Upper lobe of left lung (tissue), 6 donors: Measurements from ENCODE around the gene FYN. TPM values are rescaled to one million over a fixed set of nuclear protein-coding genes. Genes with fewer than 3 reads are reported as not detected.

Experiments used
- ATAC-seq, 2 donors: fragments of 200-7000 bp; cut with Tn5 transposase; one replicate each; pipeline ENCODE4 v1.9.1; 2022; ENCODE audit warnings: mild to moderate bottlenecking in 2 of 2, moderate library complexity in 2 of 2; ENCODE audit not compliant: low FRiP score in 2 of 2
- DNase-seq, 2 donors: peaks; one replicate each; pipeline ENCODE4 v3.0.0-alpha.2; 2019 to 2020
- H3K27ac ChIP-seq, 4 donors: fragments of 200-600 bp; sonication (generic); one replicate each; pipeline ENCODE4 v1.5.1; 2016 to 2019
- H3K27me3 ChIP-seq, 4 donors: fragments of 200-600 bp; sonication (generic); one replicate each; pipeline ENCODE4 v1.5.1; 2017 to 2019
- H3K36me3 ChIP-seq, 4 donors: fragments of 200-600 bp; sonication (generic); one replicate each; pipeline ENCODE4 v1.5.1; 2016 to 2019
- H3K4me1 ChIP-seq, 4 donors: fragments of 200-600 bp; sonication (generic); one replicate each; pipeline ENCODE4 v1.5.1; 2018 to 2019
- H3K4me3 ChIP-seq, 4 donors: fragments of 200-600 bp; sonication (generic); one replicate each; pipeline ENCODE4 v1.5.1; 2017 to 2019; ENCODE audit warnings: mild to moderate bottlenecking in 2 of 4, moderate library complexity in 1 of 4
- H3K9me3 ChIP-seq, 4 donors: fragments of 200-600 bp; sonication (generic); one replicate each; pipeline ENCODE4 v1.5.1; 2018 to 2019
- EP300 ChIP-seq, 4 donors: sonication (generic); formaldehyde crosslinking; IDR thresholded peaks; one replicate each; pipeline ENCODE4 v1.5.1; 2017; ENCODE audit warnings: antibody characterized with exemption in 4 of 4, control low read depth in 2 of 4
- POLR2A ChIP-seq, 4 donors: fragments of 450-650 bp; IDR thresholded peaks; one replicate each; pipeline ENCODE4 v1.5.1; 2016 to 2017; ENCODE audit warnings: antibody characterized with exemption in 4 of 4, mild to moderate bottlenecking in 2 of 4
- POLR2AphosphoS5 ChIP-seq, 2 donors: sonication (generic); formaldehyde crosslinking; IDR thresholded peaks; one replicate each; pipeline ENCODE4 v1.5.1; 2017; ENCODE audit warnings: antibody characterized with exemption in 2 of 2
- WGBS, 2 donors: methylation state at CpG; one replicate each; pipeline ENCODE4 v1.1.5; 2017 to 2018; 5-methylcytosine and 5-hydroxymethylcytosine counted together
- total RNA-seq, 6 donors: library from RNA; depleted of rRNA in 4 of 6; stranded (reverse); fragments of >200 nt in 4 of 6; gene quantifications; one replicate each; pipeline versions ENCODE4 v1.1.0 to v1.2.1, GENCODE V29; 2016 to 2021
- TF ChIP-seq, protein P1 (sequence below), 6 experiments: fragments of 450-650 bp in 4 of 6; fragments of 200-600 bp in 2 of 6; sonication (generic) in 2 of 6; IDR thresholded peaks; one replicate each; pipeline ENCODE4 v1.5.1; 2016 to 2019; ENCODE audit warnings: antibody characterized with exemption in 6 of 6
- donor health status: DM: no; HTN: no; CAD: no; lungs with moderate emphysema.
- donor health status: DM: no; HTN: yes; CAD: no; lungs with severe emphysema.

FYN gene
- total RNA-seq, 6 donors from 2014 or later = 69.1 to 181 (median 113) TPM

- H3K9me3 ChIP-seq = no peaks in the 10 kb centered on the region
- ATAC-seq (no peak), DNase-seq (no peak)
- H3K36me3 ChIP-seq = peaks cover 0 to 6% (median 2%) of the 10 kb centered on the region in 4 donors
- H3K4me3 ChIP-seq = no peak overlapping the region
- peak overlapping the region in 1 of 4 donors; percentile 84 for H3K27ac ChIP-seq
- H3K4me1 ChIP-seq = peaks cover 25 to 44% (median 35%) of the 10 kb centered on the region in 4 donors
- WGBS, 2 donors = 84 to 85% methylated on average over 7 of the region's 7 CpGs
- H3K27me3 ChIP-seq = no peaks in the 10 kb centered on the region
- TF ChIP-seq EP300 (IDR thresholded peaks at IDR 0.05) (no peak), POLR2AphosphoS5 (IDR thresholded peaks at IDR 0.05) (no peak), POLR2A (IDR thresholded peaks at IDR 0.05) (no peak)
- TF ChIP-seq, protein P1, sequence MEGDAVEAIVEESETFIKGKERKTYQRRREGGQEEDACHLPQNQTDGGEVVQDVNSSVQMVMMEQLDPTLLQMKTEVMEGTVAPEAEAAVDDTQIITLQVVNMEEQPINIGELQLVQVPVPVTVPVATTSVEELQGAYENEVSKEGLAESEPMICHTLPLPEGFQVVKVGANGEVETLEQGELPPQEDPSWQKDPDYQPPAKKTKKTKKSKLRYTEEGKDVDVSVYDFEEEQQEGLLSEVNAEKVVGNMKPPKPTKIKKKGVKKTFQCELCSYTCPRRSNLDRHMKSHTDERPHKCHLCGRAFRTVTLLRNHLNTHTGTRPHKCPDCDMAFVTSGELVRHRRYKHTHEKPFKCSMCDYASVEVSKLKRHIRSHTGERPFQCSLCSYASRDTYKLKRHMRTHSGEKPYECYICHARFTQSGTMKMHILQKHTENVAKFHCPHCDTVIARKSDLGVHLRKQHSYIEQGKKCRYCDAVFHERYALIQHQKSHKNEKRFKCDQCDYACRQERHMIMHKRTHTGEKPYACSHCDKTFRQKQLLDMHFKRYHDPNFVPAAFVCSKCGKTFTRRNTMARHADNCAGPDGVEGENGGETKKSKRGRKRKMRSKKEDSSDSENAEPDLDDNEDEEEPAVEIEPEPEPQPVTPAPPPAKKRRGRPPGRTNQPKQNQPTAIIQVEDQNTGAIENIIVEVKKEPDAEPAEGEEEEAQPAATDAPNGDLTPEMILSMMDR (IDR thresholded peaks at IDR 0.05) = no peak
These were observed 149.8 kb downstream of the FYN start for GRCh38 chr6:111723412-111723970.

- no peaks in the 10 kb centered on the region for H3K9me3 ChIP-seq
- DNase-seq (no peak), ATAC-seq (peak in 1 of 2 donors; percentile 39)
- no peak overlapping the region for H3K4me3 ChIP-seq
- H3K27ac ChIP-seq = peak overlapping the region in 2 of 4 donors; percentile 62 to 84
- peaks cover 0 to 9% (median 2%) of the 10 kb centered on the region in 4 donors for H3K36me3 ChIP-seq
- WGBS, 2 donors = 47 to 59% methylated on average over 3 of the region's 3 CpGs
- TF ChIP-seq POLR2AphosphoS5 (IDR thresholded peaks at IDR 0.05) (no peak), EP300 (IDR thresholded peaks at IDR 0.05) (peak in 1 of 4 donors; percentile 12)
- peaks cover 25 to 44% (median 34%) of the 10 kb centered on the region in 4 donors for H3K4me1 ChIP-seq
- H3K27me3 ChIP-seq = no peaks in the 10 kb centered on the region
These were observed 151.0 kb downstream of the FYN start for GRCh38 chr6:111722179-111722731.

GRCh38 chr6:111721753-111722154, 151.5 kb downstream of the FYN start:
- TF ChIP-seq POLR2A (IDR thresholded peaks at IDR 0.05) = no peak
- TF ChIP-seq, protein P1 (IDR thresholded peaks at IDR 0.05) = peak; percentile 27 to 48 (median 36)
- TF ChIP-seq EP300 (IDR thresholded peaks at IDR 0.05) = no peak
- H3K4me1 ChIP-seq = peaks cover 25 to 44% (median 34%) of the 10 kb centered on the region in 4 donors
- H3K27ac ChIP-seq = peak overlapping the region in 3 of 4 donors; percentile 26 to 84 (median 62)
- no peaks in the 10 kb centered on the region for H3K27me3 ChIP-seq
- 78 to 88% methylated on average over 1 of the region's 1 CpG for WGBS, 2 donors
- H3K36me3 ChIP-seq = peaks cover 0 to 9% (median 2%) of the 10 kb centered on the region in 4 donors
- DNase-seq (no peak), ATAC-seq (peak in 1 of 2 donors; percentile 18)
- no peaks in the 10 kb centered on the region for H3K9me3 ChIP-seq
- H3K4me3 ChIP-seq = no peak overlapping the region

- peaks cover 25 to 44% (median 34%) of the 10 kb centered on the region in 4 donors for H3K4me1 ChIP-seq
- no peak for TF ChIP-seq EP300 (IDR thresholded peaks at IDR 0.05)
- TF ChIP-seq POLR2AphosphoS5 (IDR thresholded peaks at IDR 0.05) = peak in 1 of 2 donors; percentile 42
- ATAC-seq (peak in 1 of 2 donors; percentile 13), DNase-seq (no peak)
- peaks cover 0 to 9% (median 2%) of the 10 kb centered on the region in 4 donors for H3K36me3 ChIP-seq
- H3K27ac ChIP-seq = peak overlapping the region; percentile 8 to 84 (median 44)
- no peaks in the 10 kb centered on the region for H3K27me3 ChIP-seq
- H3K9me3 ChIP-seq = no peaks in the 10 kb centered on the region
- H3K4me3 ChIP-seq = no peak overlapping the region
- WGBS, 2 donors = 65 to 81% methylated on average over 12 of the region's 12 CpGs
These were observed 152.2 kb downstream of the FYN start for GRCh38 chr6:111720931-111721496.

GRCh38 chr6:111718990-111719389, 154.3 kb downstream of the FYN start:
- TF ChIP-seq POLR2AphosphoS5 (IDR thresholded peaks at IDR 0.05) = no peak
- 87 to 90% methylated on average over 3 of the region's 3 CpGs for WGBS, 2 donors
- Histone ChIP-seq H3K9me3 (no peaks in the 10 kb centered on the region), H3K4me1 (peaks cover 16 to 26% (median 21%) of the 10 kb centered on the region in 4 donors), H3K4me3 (no peak overlapping the region), H3K27ac (peak overlapping the region in 1 of 4 donors; percentile 18), H3K27me3 (no peaks in the 10 kb centered on the region), H3K36me3 (peaks cover 0 to 20% (median 4%) of the 10 kb centered on the region in 4 donors)
- no peak for DNase-seq
- ATAC-seq = no peak

DNA sequence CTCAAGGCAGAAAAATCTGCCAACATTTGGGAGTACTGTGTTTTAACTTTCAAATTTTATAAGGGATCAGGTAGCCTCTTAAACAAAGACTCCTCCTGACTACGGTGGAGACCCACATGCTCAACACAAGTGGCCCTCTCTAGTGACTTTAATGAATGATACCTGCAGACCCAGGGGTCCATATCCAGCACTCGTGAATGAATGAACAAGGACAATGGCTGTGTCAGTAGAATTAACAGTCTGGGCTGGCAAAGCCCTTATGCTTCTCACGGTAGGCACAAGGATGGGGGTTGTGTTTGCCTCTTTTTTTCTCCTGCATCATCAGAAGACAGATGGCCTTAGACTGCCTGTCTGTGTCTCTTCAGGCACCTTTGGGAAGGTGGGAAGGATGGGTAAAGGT, 154.9 kb downstream of the FYN start:
- Histone ChIP-seq H3K4me3 (no peak overlapping the region), H3K9me3 (no peaks in the 10 kb centered on the region), H3K27ac (peak overlapping the region in 1 of 4 donors; percentile 18), H3K36me3 (peaks cover 0 to 26% (median 4%) of the 10 kb centered on the region in 4 donors), H3K4me1 (peaks cover 15 to 20% (median 17%) of the 10 kb centered on the region in 4 donors), H3K27me3 (no peaks in the 10 kb centered on the region)
- WGBS, 2 donors = 76 to 100% methylated on average over 3 of the region's 3 CpGs
- DNase-seq = no peak
- no peak for ATAC-seq
- TF ChIP-seq EP300 (IDR thresholded peaks at IDR 0.05) (no peak), POLR2A (IDR thresholded peaks at IDR 0.05) (no peak), POLR2AphosphoS5 (IDR thresholded peaks at IDR 0.05) (no peak)
- TF ChIP-seq, protein P1 (IDR thresholded peaks at IDR 0.05) = no peak
